CD4-positive, alpha-beta T cell (primary cell): ENCODE data around the gene ITPKB. TPM values are rescaled to one million over a fixed set of nuclear protein-coding genes. Genes with fewer than 3 reads are reported as not detected.

Experiments
- ATAC-seq: fragments of 200-7000 bp; cut with Tn5 transposase; one replicate; pipeline ENCODE4 v1.10.0; 2022; ENCODE audit warnings: mild to moderate bottlenecking; ENCODE audit not compliant: poor library complexity
- CTCF ChIA-PET: fragments of 350-600 bp; sonication (Branson Sonifier 250); formaldehyde crosslinking; loops from one replicate; lab custom pipeline; 2021; ENCODE audit warnings: antibody characterized with exemption, inconsistent platforms; lab: Charles Lee
- POLR2A ChIA-PET: fragments of 350-600 bp; sonication (Branson Sonifier 250); formaldehyde crosslinking; loops from one replicate; lab custom pipeline; 2021; ENCODE audit warnings: antibody characterized with exemption, inconsistent platforms; lab: Charles Lee
- DNase-seq, 14 experiments: peaks; one replicate each; pipeline ENCODE4 v3.0.0-alpha.2; 2013 to 2020; ENCODE audit warnings: mixed read lengths in 2 of 14
- H3K27ac ChIP-seq, 2 donors: one replicate each; pipeline versions ENCODE4 v1.5.1 to v1.7.0; 2013; ENCODE audit warnings: low read length in 2 of 2, low read depth in 1 of 2, mild to moderate bottlenecking in 1 of 2
- H3K27me3 ChIP-seq, 2 experiments: 1 replicate in 1 of 2; 2 replicates in 1 of 2; pipeline versions ENCODE4 v1.6.1 to v1.7.0; 2013; ENCODE audit warnings: low read length in 2 of 2, control low read depth in 1 of 2, mild to moderate bottlenecking in 1 of 2, moderate library complexity in 1 of 2; ENCODE audit not compliant: insufficient read depth in 2 of 2, control insufficient read depth in 1 of 2
- H3K36me3 ChIP-seq: one replicate; pipeline ENCODE4 v1.6.1; 2013; ENCODE audit warnings: low read length, control low read depth; ENCODE audit not compliant: insufficient read depth
- H3K4me1 ChIP-seq: one replicate; pipeline ENCODE4 v1.6.1; 2013; ENCODE audit warnings: low read length, control low read depth; ENCODE audit not compliant: insufficient read depth
- H3K4me3 ChIP-seq: one replicate; pipeline ENCODE4 v1.5.1; 2013; ENCODE audit warnings: mild to moderate bottlenecking, low read length, moderate library complexity
- H3K9me3 ChIP-seq, 2 experiments: 1 replicate in 1 of 2; 2 replicates in 1 of 2; pipeline versions ENCODE4 v1.6.1 to v1.7.0; 2013; ENCODE audit warnings: low read length in 2 of 2, mild to moderate bottlenecking in 2 of 2, control low read depth in 1 of 2, moderate library complexity in 1 of 2; ENCODE audit not compliant: control insufficient read depth in 1 of 2, insufficient read depth in 1 of 2
- H3K27ac Mint-ChIP-seq: one replicate; pipeline ENCODE4 v1.8.0; 2020; ENCODE audit warnings: mixed read lengths
- H3K27me3 Mint-ChIP-seq: one replicate; pipeline ENCODE4 v1.8.0; 2021; ENCODE audit warnings: mixed read lengths
- H3K36me3 Mint-ChIP-seq: one replicate; pipeline ENCODE4 v1.8.0; 2021; ENCODE audit warnings: low read depth, mixed read lengths
- H3K4me1 Mint-ChIP-seq: one replicate; pipeline ENCODE4 v1.8.0; 2021; ENCODE audit warnings: low read depth, mixed read lengths
- H3K4me3 Mint-ChIP-seq: one replicate; pipeline ENCODE4 v1.8.0; 2020; ENCODE audit warnings: mild to moderate bottlenecking, mixed read lengths
- H3K9me3 Mint-ChIP-seq: one replicate; pipeline ENCODE4 v1.8.0; 2020; ENCODE audit warnings: mixed read lengths
- CTCF ChIP-seq: fragments of 200-600 bp; IDR thresholded peaks from one replicate; pipeline ENCODE4 v1.8.0; 2022; ENCODE audit warnings: antibody characterized with exemption, mild to moderate bottlenecking
- intact Hi-C, 2 experiments: fragments of 100-400 bp; cut with DNase I in 1 of 2; cut with micrococcal nuclease in 1 of 2; formaldehyde crosslinking; loops; one replicate each; pipeline versions ENCODE4 v1.15.1 to v1.9.0; 2023 to 2025; cut with DNase I, micrococcal nuclease
- total RNA-seq, 174 experiments: library from RNA in 2 of 174; stranded (reverse) in 2 of 174; gene quantifications; one replicate each; pipeline ENCODE4 v1.2.3 and lab custom pipeline; 2021 to 2026

ITPKB gene
- total RNA-seq, 2 experiments from 2014 or later, result 565 to 583 TPM

GRCh38 chr1:226593541-226593940 is 145.5 kb downstream of the ITPKB start:
- no peaks in the 10 kb centered on the region for H3K4me1 ChIP-seq
- no peak overlapping the region for H3K4me3 ChIP-seq
- peaks cover 0 to 6% of the 10 kb centered on the region in 2 experiments for H3K27me3 ChIP-seq
- no peaks in the 10 kb centered on the region for H3K36me3 ChIP-seq
- no peaks in the 10 kb centered on the region for H3K4me1 Mint-ChIP-seq
- no peaks in the 10 kb centered on the region for H3K9me3 ChIP-seq
- POLR2A ChIA-PET, result no interaction called here
- no peaks in the 10 kb centered on the region for H3K36me3 Mint-ChIP-seq
- no peaks in the 10 kb centered on the region for H3K9me3 Mint-ChIP-seq
- H3K27ac Mint-ChIP-seq, result no peak overlapping the region
- no peak overlapping the region for H3K4me3 Mint-ChIP-seq
- CTCF ChIA-PET, result no interaction called here
- intact Hi-C loops, result no loop called here
- DNase-seq (no peak), ATAC-seq (no peak)
- H3K27ac ChIP-seq, result no peak overlapping the region
- H3K27me3 Mint-ChIP-seq, result peaks cover 4% of the 10 kb centered on the region
- no peak for TF ChIP-seq CTCF

- POLR2A ChIA-PET, result no interaction called here
These were observed 148.5 kb downstream of the ITPKB start for GRCh38 chr1:226590614-226591013.

GRCh38 chr1:226589008-226589733 is 149.9 kb downstream of the ITPKB start:
- intact Hi-C loops, result no loop called here
- H3K9me3 ChIP-seq, result no peaks in the 10 kb centered on the region
- ATAC-seq (no peak), DNase-seq (no peak)
- H3K36me3 ChIP-seq, result no peaks in the 10 kb centered on the region
- no peaks in the 10 kb centered on the region for H3K36me3 Mint-ChIP-seq
- no peak overlapping the region for H3K27ac ChIP-seq
- H3K4me3 Mint-ChIP-seq, result no peak overlapping the region
- CTCF ChIA-PET, result no interaction called here
- POLR2A ChIA-PET, result no interaction called here
- no peak for TF ChIP-seq CTCF
- H3K27me3 Mint-ChIP-seq, result peaks cover 4% of the 10 kb centered on the region
- no peaks in the 10 kb centered on the region for H3K4me1 Mint-ChIP-seq
- no peaks in the 10 kb centered on the region for H3K9me3 Mint-ChIP-seq
- peaks cover 0 to 2% of the 10 kb centered on the region in 2 experiments for H3K27me3 ChIP-seq
- no peak overlapping the region for H3K4me3 ChIP-seq
- no peak overlapping the region for H3K27ac Mint-ChIP-seq
- no peaks in the 10 kb centered on the region for H3K4me1 ChIP-seq

More at GRCh38 chr1:226590614-226591013, 148.5 kb downstream of the ITPKB start:
- Mint-ChIP-seq H3K36me3 (no peaks in the 10 kb centered on the region), H3K9me3 (no peaks in the 10 kb centered on the region), H3K27me3 (peaks cover 4% of the 10 kb centered on the region), H3K4me1 (no peaks in the 10 kb centered on the region), H3K4me3 (no peak overlapping the region), H3K27ac (no peak overlapping the region)
- TF ChIP-seq CTCF, result no peak
- CTCF ChIA-PET, result no interaction called here
- Histone ChIP-seq H3K9me3 (no peaks in the 10 kb centered on the region), H3K27me3 (peaks cover 0 to 2% of the 10 kb centered on the region in 2 experiments), H3K4me3 (no peak overlapping the region), H3K4me1 (no peaks in the 10 kb centered on the region), H3K36me3 (no peaks in the 10 kb centered on the region), H3K27ac (no peak overlapping the region)
- DNase-seq (no peak), ATAC-seq (no peak)
- intact Hi-C loops, result no loop called here
